NCI-H1694 (cell line): ENCODE data around the gene TFPT.

Experiments
- DNase-seq: peaks from one replicate; lab custom pipeline; 2025; lab: John Stamatoyannopoulos, UW

TFPT gene

GRCh38 chr19:54115109-54116063 is at the start of gene TFPT, which contains the start of gene PRPF31:
Gene TFPT (minus strand): TSS chr19:54115657. CDS start chr19:54115269, 388 bp downstream.
Gene PRPF31 (plus strand): TSS chr19:54115754. CDS start chr19:54118279, 2,525 bp downstream.
- peak; percentile 97 for DNase-seq

GRCh38 chr19:54165222-54165621 is 49.8 kb upstream of the TFPT start:
- no peak for DNase-seq

GRCh38 chr19:54164369-54165068 is 49.1 kb upstream of the TFPT start:
- DNase-seq: no peak

GRCh38 chr19:54162884-54163283 is 47.4 kb upstream of the TFPT start:
- DNase-seq: no peak

- no peak for DNase-seq
Observed at GRCh38 chr19:54162241-54162805, 46.9 kb upstream of the TFPT start.

GRCh38 chr19:54160854-54161253 is 45.4 kb upstream of the TFPT start:
- DNase-seq: no peak

GRCh38 chr19:54160182-54160811 is 44.8 kb upstream of the TFPT start:
- no peak for DNase-seq

GRCh38 chr19:54159352-54160181 is 44.1 kb upstream of the TFPT start, which contains the start of gene LENG1:
Gene LENG1 (minus strand): TSS chr19:54159721. CDS start chr19:54159695, 26 bp downstream.
- DNase-seq: peak; percentile 100

- DNase-seq: no peak
Observed at GRCh38 chr19:54158812-54159351, 43.4 kb upstream of the TFPT start.

GRCh38 chr19:54156953-54157352 is 41.5 kb upstream of the TFPT start:
- no peak for DNase-seq

GRCh38 chr19:54156490-54156889 is 41.0 kb upstream of the TFPT start:
- DNase-seq: no peak

- DNase-seq: no peak
Observed at GRCh38 chr19:54155694-54156093, 40.2 kb upstream of the TFPT start.

- DNase-seq: no peak
Observed at GRCh38 chr19:54154603-54155345, 39.3 kb upstream of the TFPT start.

- no peak for DNase-seq
Observed at GRCh38 chr19:54153731-54154326, 38.4 kb upstream of the TFPT start.

- DNase-seq: no peak
Observed at GRCh38 chr19:54152878-54153524, 37.5 kb upstream of the TFPT start.

GRCh38 chr19:54152267-54152666 is 36.8 kb upstream of the TFPT start:
- no peak for DNase-seq

GRCh38 chr19:54151362-54152035 is 36.0 kb upstream of the TFPT start:
- DNase-seq: no peak

- no peak for DNase-seq
Observed at GRCh38 chr19:54149021-54149812, 33.8 kb upstream of the TFPT start.
